CD4-positive, alpha-beta T cell treated with Interleukin-17A for 4 hours (primary cell): ENCODE measurements around the gene HOXB3.
"Not testable (repeated sequence)": the region's sequence is repeated elsewhere in the genome, so short reads cannot be mapped to it uniquely, and the experiment has no call there.

Experiments used
- DNase-seq: peaks from one replicate; pipeline ENCODE4 v3.0.0-alpha.2; 2020; ENCODE audit warnings: mixed read lengths

HOXB3 gene

DNA sequence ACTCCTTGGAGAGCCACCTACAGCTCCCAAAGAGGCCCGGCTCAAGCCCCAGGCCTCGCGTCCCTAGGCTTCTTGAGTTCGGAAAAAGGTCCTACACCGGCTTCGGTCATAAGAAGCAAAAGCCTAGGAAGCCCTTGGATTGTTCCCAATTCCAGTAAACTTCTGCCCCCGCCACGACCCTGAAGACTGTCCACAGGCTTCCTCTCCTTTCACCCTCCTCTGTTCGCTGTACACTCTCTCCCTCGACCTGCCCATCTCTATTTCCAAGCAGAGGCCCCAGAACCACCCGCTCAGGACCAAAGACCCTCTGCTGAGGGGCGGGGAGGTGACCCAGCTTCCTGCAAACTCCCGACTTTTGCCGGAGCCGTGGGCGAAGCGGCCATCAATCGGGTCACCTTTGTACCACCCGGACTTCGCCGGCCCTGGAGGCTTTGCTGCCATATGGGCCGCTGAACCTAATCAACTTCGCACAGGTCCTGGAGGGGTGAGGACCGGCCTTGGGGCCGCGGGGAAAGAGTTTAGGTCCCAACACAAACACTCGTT lies 47.9 kb downstream of the HOXB3 start:
- peak; percentile 56 for DNase-seq

DNA sequence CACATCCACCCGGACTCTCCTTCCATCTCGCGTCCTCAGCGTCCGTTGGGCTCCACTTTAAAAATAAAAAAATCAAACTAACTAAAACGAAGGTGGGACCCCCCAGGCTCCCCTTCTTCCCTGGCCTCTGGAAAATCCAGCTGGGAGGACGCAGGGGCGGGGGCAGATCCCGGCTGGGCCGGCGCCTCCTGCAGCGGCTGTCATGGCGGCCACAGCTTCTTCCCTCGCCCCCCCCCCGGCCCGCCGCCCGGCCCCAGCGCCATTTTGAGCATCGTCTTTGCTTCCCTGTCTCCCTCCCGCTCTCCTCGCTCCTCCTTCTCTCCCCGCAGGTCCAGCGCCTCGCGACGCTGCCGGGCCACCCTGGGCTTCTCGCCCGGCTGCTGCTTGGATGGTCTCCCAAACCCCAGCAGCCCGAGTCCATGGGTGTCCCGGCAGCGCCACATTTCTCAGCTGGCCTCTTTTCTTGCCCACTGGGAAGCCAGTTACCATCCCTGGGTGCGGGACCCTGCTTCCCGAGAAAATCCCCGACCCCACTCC lies 48.4 kb downstream of the HOXB3 start:
- DNase-seq: peak; percentile 70

DNA sequence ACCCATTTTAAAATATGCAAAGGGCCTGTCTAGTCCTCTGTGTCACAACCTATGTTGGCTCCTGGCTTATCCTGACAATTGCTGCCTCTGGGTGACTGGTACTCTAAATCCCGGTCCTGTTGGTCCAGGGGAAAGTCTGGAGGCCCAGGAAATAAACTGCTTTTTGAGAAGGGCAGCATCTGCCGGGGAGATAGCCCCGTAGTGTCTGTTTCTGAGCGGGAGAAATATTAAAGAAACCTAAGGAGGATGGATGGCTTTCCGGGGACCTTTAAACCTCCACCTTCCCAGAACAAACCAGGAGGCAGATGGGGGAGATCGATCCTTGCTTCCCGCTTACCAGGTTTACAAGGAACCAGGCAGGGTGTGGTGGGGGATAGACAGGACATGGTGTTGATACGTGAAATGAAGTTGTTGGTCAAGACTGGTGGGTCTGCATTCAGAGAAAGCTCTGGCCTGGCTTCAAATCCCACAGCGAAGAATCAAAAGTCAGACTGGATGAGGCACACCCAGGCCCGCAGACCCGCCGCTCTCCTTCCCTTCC lies 48.9 kb downstream of the HOXB3 start:
- no peak for DNase-seq

DNA sequence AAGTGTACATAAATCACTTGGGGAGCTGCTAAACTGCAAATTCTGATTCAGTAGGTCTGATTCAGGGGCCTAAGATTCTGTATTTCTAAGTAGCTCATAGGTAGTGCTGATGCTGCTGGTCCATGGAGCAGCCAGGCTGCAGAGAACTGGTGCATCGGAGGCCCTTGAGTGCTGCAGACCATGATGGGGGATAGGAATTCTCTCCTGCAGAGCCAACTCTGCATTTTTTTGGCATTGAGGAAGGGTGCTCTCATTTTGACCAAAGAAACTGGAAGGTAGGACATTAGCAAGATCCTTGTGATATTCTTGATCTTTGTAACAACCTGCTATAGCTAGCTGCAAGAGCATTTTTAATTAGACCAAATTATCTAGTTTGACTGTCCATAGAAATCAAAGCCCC lies 49.8 kb downstream of the HOXB3 start:
- DNase-seq: no peak

DNA sequence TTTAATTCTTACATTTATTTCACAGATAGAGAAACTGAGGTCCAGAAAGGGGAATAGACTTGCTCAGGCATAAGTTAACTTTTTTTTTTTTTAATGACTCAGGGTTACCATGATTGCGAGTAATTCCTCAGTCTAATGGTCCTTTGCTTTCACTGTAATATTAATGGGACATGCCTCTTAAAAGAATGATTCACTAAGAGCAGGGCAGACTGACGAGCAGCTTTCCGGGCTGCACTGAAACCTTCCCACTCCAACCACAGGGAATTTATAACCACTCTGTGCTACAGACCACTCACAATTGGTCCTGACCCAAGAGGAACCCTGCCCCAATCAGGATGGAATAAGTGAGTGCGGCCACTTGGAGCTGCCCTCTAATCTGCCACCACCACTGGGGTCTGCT lies 50.9 kb downstream of the HOXB3 start:
- DNase-seq: no peak

DNA sequence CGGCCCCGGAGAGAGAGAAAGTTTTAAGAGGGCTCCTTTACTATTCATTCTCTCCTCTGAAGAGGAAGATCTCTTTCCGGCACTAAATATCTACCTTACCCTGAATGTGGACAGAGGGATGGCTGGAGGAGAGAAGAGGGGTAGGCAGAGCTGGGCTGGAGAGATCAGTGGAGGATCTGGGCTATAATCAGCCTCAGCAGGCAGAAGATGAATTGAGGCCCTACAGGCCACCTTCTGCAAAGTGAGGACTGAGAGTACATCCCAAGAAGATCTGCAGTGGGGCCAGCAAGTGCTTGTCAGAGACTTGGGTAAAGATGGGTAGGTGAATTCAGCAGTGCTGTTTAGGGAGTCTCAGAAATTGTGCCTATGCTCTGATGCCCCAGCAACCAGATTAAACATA lies 52.7 kb downstream of the HOXB3 start:
- DNase-seq: no peak

DNA sequence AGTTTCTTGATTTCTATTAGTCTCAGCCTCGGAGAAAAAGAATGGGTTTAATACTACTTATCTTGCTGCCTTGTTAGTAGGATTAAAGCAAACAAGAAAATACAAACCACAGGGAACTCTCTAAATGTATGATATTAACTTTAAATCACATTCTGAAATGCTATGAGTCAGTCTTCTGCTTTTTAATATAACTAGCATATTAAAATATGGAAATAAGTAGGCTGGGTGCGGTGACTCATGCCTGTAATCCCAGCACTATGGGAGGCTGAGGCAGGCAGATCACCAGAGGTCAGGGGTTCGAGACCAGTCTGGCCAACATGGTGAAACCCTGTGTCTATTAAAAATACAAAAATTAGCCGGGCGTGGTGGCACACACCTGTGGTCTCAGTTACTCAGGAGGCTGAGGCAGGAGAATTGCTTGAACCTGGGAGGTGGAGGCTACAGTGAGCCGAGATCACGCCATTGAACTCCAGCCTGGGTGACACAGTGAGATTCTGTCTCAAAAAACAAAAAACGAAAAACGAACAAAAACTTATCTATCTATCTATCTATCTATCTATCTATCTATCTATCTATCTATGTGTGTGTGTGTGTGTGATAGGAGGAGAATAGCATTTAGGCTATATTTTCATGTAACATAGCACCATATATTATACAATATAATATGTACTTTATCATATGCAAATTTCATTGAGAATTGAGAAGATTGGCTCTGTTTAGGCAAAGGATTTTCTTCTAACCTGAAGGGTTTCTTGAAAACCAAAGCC lies 54.1 kb downstream of the HOXB3 start:
- not testable (repeated sequence) for DNase-seq

DNA sequence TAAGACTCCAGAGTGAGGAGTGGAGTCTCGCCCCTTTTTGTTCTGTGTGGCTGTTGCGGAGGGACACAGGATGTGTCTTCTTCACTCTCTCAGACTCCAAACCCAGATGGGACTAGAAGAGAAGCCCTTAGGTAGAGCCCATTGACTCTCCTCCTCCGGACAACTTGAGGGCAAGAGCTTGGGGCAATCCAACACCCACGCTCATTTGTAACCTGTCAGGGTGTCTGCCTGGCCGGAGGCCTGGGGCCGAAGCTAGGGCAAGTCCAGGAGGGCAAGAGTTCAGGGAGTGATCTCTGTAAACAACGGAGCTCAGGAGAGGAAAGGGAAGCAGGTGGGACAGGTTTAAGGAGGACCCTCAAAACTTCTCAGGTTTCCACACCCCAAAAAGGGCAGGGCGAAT lies 57.8 kb downstream of the HOXB3 start:
- no peak for DNase-seq

DNA sequence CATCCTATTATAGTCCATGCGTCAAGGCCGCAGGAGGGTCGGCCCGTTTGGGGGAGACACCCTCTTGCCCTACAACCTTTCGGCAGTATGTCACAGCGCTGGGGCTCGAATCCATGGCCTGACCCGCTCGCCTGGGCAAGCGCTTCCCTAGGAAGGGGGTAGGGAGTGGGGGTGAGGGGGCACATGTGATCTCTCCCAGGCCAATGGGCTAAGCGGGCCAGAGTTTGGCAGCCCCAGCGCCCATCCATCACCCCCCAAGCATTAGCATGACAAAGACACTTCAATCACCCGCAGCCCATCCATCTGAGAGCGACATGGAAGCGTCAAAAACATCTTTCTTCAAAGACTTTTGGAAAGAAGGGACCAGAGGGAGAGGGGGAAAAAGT lies 59.2 kb downstream of the HOXB3 start, which contains the start of gene HOXB1:
HOXB1 (minus strand) TSS at position 125 of the 386 bp plus-strand sequence; CDS start at position 18, 107 bp downstream.
- DNase-seq: no peak

DNA sequence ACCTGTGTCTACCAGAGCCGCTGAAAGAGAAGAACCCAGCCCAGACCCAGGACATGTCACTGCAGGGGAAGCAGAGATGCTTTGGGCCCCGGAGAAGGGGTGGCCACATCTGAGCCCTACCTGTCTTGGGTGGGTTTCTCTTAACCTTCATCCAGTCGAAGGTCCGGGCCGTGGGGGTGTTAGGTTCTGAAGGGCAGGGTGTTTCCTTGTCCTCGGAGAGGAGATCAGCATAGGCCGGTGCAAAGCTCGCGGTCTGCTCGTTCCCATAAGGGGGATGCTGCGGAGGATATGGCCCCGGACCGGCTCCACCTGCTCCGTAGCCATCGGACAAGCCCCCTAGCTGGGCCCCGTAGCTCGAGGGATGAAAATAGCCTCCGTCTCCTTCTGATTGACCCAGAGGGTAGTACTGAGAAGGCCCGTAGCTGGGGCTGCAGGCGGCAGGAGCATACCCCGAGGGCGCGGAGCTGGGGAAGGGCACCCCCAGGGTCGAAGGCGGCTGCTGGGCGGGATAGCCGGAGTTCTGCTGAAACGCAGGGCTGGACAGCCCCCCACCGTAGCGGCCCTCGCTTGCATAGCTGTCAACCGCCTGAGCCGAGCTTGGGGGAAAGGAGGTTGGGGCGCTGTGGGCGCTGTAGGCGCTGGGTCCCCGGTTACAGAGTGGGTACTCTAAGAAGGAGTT lies 59.7 kb downstream of the HOXB3 start:
- DNase-seq: no peak

DNA sequence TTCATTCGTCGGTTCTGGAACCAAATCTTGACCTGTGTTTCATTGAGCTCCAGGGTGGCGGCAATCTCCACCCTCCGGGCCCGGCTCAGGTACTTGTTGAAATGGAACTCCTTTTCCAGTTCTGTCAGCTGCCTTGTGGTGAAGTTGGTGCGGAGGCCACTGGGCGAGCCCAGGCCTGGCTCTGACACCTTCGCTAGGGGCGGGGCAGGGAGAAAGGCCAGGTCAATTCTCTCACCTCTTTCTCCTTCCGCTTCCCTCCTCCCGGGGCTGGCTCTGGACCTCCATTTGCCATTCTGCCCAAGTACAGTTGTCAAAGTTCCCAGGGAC lies 60.4 kb downstream of the HOXB3 start:
- no peak for DNase-seq

DNA sequence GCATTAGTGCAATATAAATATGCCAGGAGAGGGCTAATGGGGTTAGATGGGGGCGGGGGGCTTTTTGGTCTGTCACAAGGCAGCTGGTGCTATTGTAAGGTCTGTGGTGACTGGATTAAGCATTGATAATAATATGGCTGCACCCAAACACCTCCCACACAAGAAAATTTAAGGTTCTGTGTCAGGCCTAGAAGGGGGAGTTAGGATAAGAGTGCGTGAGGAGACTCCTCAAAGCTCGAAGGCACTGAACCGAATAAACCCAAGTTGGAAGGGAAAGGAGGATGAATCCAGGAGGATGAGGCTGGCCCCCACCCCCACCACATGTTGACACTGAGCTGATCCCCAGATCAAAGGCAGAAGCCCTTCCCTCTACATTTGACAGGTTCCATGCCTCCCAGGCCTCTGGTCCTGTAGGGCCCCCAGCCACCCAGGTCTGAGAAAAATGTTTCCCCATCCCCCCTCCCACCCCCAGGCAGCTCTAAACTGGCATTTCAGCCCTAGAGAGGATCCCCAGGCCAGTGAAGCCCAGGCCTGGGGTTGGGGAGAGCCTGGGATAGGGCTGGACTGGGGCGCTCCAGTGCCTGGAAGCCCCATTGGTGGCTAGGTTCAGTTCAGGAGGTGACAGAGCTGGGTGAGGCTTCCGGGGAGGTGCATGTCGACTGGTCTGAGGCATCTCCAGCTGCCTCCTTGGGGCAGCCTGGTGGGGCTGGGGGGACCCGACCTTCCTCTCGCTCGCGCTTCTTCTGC lies 60.9 kb downstream of the HOXB3 start:
- no peak for DNase-seq

DNA sequence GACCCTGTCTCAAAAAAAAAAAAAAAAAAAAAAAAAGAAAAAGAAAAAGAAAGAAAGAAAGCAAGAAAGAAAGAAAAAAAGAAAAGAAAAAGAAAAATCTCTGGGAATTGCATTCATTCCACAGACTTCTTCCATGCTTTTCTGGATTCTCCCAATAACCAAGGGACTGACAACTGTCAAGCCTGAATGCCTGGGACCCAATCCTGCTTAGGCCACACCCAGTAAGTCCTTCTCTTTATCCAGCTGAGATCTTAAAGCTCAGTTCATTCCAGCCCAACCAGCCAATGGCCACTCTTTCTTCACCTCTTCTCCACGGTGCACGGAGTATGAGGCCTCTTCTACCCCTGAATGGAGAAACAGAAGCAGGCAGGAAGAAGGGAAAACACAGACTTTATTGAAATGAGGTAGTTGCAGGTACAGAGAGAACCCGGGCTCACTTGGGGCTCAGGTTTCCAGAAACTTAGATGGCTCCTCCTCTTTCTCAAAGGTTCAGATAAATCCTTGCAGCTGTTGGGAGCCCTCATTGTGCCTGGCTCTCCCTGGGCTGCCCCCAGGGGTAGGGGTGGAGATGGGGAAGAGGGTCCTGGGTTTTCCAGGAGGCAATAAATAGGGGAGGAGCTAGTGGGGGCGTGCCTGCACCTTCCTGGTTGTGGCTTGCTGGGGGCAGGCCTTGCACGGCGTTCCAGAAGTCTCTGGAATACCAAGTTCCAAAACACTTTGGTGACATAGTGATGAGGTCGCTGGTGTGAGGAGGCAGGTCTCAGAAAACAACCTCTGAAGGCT lies 61.7 kb downstream of the HOXB3 start:
- DNase-seq: no peak

DNA sequence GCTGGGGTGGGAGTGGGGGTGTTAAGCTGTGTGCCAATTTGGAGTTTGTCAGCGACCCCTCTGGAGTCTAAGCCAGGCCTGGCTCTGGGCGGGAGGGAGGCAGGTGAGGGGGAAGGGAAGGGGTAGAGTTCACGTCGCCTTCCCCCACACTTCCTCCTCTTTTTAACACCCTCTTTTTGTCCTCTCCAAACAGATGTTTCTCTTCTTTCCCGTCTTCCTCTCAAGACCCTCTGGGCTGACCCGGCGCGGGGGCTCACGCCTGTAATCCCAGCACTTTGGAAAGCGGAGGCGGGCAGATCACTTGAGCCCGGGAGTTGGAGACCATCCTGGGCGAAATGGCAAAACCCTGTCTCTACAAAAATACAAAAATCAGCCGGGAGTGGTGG lies 62.5 kb downstream of the HOXB3 start:
- no peak for DNase-seq

DNA sequence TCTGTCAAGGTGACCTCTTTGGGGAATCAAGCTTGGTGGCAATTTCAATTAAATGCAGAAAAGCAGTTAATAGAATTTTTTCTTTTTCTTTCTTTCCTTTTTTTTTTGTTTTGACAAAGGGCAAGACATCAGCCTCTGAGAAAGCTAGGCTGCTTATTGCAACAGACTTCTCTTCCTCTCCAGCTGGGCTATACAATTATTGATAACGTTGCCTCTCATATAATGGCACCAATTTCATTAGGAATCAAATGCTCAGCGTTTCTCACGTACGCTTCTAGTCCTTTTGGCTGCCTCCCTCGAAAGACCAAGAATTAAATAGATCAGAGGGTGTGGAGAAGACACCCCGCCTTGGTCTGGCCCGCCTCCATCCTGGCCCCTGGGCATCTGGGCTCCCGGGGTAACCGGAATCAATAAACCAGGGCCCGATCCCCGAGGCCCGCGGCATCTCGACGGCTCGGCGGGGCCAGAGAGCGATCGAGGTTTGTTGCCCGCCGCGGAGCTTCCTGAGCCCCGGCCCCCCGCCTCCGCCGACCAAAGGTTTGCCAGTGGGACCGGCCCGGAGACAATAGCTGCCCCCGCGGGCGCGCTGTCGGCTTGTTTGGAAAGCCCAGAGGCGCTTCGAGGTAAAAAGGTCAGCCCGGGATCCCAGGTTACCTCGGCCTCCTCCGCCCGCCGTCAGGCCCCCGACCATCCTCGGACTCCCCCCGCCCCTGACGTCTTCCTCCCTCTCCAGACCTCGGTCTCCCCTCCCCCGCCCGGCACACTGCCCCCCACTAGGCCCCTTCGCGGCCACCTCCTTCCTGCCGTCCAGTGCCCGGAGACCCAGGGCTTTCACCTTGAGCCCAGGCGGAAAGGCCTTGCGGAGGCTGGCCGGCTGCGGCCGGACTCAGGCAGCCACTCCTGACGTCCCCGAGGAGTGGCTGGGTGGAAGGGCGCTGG lies 63.2 kb downstream of the HOXB3 start:
- DNase-seq: peak; percentile 16

DNA sequence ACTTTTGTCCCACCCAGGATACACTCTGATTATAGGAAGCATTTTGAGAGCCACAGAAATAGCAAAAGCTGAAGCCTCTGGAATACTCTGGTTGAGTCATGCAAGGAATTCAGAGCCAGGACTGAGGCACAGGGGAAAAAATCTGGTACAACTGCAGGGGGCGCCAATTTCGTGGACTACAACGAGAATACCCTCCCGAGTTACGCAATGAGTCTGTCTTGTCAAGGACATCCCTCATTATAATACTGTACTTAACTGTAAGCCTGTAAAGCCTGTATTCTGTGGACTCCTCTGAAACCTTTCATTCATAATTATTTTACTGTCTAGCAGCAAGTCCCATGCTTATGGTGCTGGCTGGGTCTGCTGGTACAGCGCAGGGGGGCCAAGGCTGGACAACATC lies 67.0 kb downstream of the HOXB3 start:
- DNase-seq: no peak

DNA sequence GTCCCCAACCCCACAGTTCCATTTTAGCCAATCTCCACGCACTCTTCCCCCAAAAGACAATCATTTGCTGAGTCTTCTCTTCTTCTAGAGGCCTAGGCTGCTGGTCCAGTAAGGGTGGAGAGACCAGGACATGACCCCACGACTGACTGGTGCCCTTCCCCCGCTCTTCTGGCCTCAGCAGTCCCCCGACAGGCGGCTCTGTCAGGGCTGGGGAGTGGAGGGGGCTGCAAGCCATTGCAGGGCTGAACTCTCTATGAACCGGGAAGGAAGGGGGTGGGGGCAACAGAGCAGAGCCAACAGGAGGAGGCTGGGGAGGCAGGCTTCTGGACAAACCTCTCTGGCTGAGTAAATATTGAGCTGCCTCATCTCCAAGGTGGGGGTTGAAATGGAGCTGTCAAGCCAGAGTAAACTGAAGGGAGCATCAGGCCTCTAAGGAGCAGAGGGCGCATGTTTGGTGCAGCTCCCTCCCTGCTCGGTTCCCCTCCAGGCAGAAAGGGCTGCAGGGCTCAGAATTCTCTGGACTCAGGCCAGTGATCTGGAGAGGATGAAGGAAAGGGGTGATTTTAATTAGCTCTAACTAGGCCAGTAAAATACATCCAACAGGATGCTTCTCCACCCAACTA lies 67.9 kb downstream of the HOXB3 start:
- DNase-seq: no peak

DNA sequence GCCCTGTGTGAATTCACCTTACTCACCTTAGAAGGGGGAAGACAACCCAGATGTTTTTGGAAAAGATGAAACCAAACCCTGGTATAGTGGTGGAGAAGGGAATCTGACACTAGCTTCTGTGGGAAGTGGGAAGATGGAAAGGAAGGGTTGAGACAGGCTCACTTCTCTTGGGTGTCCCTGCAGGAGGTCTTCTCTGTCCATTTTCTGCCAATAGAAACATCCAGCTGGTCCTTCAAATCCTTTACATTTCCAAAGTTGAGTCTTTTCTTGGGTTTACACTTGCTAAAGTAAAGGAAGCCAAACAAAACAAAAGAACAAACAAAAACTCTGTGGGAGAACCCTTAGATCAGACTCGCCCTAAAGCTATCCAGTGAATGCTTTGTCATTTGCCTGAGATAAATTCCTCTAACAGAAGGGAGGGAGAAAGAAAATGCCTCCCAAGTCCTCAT lies 69.4 kb downstream of the HOXB3 start:
- no peak for DNase-seq

DNA sequence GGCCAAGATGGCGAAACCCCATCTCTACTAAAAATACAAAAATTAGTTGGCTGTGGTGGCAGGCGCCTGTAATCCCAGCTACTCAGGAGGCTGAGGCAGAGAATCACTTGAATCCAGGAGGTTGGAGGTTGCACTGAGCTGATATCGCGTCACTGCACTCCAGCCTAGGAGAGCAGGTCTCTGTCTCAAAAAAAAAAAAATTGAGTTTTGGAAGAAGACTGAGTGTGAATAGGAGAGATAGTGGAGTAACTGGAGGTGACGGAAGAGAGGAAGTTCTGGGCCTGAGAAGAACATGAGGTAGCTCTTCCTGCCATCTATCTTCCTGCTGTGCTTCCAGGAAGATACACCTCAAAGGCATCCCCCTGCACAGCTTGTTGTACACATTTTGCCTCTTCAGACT lies 70.6 kb downstream of the HOXB3 start:
- no peak for DNase-seq

DNA sequence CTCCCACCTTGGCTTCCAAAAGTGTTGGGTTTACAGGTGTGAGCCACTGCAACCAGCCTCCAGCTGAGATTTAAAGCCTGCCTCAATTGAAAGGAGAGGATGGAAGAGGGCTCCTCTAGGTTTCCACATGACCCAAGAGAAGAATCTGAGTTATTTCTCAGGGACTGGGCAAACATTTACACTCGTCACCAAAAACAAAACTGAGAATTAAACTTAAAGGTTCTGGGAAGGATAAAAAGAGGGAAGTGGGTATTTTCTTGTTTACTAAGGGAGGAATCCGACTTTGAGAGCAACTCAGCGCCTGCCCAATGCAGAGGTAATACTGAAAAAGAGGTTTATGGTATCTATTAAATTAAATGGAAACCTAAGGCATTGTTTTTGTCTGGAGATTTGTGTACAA lies 72.6 kb downstream of the HOXB3 start:
- DNase-seq: no peak
